SK-N-SH (cell line): Measurements from ENCODE around the gene HTT. TPM values are rescaled to one million over a fixed set of nuclear protein-coding genes. Genes with fewer than 3 reads are reported as not detected.

Experiments
- CTCF ChIA-PET: fragments of 300-600, 350-600 bp; formaldehyde crosslinking; extraction: SDS; loops from one replicate; lab custom pipeline; 2021; lab: Yijun Ruan, JAX
- POLR2A ChIA-PET: fragments of 350-600 bp; sonication (Branson Sonifier 250); formaldehyde crosslinking; extraction: SDS; loops from one replicate; lab custom pipeline; 2020; ENCODE audit warnings: antibody characterized with exemption, inconsistent platforms; lab: Yijun Ruan, JAX
- DNase-seq: peaks from one replicate; pipeline ENCODE4 v3.0.0; 2012
- H2AFZ ChIP-seq: fragments of 200-600 bp; sonication (generic); 2 replicates; pipeline ENCODE4 v1.8.1; 2016; ENCODE audit warnings: antibody characterized with exemption, mild to moderate bottlenecking, low read depth
- H3F3A ChIP-seq: fragments of 200-600 bp; sonication (generic); replicated peaks from 2 replicates; pipeline ENCODE3; 2016; ENCODE audit warnings: antibody characterized with exemption, mild to moderate bottlenecking; ENCODE audit not compliant: insufficient read depth
- H3K27ac ChIP-seq, 2 experiments: fragments of 200-500 bp in 1 of 2; fragments of 200-600 bp in 1 of 2; sonication (Bioruptor generic) in 1 of 2; sonication (generic), shearing (Covaris generic) in 1 of 2; 2 replicates each; pipeline versions ENCODE4 v1.5.1 to v1.6.1; 2014 to 2016; ENCODE audit warnings: low read depth in 2 of 2, inconsistent platforms in 1 of 2, low read length in 1 of 2, mild to moderate bottlenecking in 1 of 2, mixed read lengths in 1 of 2
- H3K27me3 ChIP-seq: fragments of 200-600 bp; sonication (generic), shearing (Covaris generic); 2 replicates; pipeline ENCODE4 v1.6.1; 2016; ENCODE audit warnings: mixed run types; ENCODE audit not compliant: insufficient read depth
- H3K36me3 ChIP-seq, 2 experiments: fragments of 200-500 bp in 1 of 2; fragments of 200-600 bp in 1 of 2; sonication (Bioruptor generic) in 1 of 2; sonication (generic) in 1 of 2; replicated peaks in 1 of 2; 2 replicates each; pipeline versions ENCODE3 to v1.5.1; 2014 to 2016; ENCODE audit warnings: low read length in 1 of 2, mild to moderate bottlenecking in 1 of 2; ENCODE audit not compliant: insufficient read depth in 2 of 2, control insufficient read depth in 1 of 2
- H3K4me1 ChIP-seq, 2 experiments: fragments of 200-500 bp in 1 of 2; fragments of 200-600 bp in 1 of 2; sonication (Bioruptor generic) in 1 of 2; sonication (generic), shearing (Covaris generic) in 1 of 2; 2 replicates each; pipeline versions ENCODE4 v1.5.1 to v1.6.1; 2014 to 2016; ENCODE audit warnings: low read depth in 1 of 2, low read length in 1 of 2, mixed run types in 1 of 2; ENCODE audit not compliant: insufficient read depth in 2 of 2, control insufficient read depth in 1 of 2
- H3K4me2 ChIP-seq: fragments of 200-600 bp; sonication (generic), shearing (Covaris generic); 2 replicates; pipeline ENCODE4 v1.6.1; 2017; ENCODE audit warnings: mixed run types
- H3K4me3 ChIP-seq, 2 experiments: fragments of 200-500 bp in 1 of 2; fragments of 200-600 bp in 1 of 2; sonication (Bioruptor generic) in 1 of 2; sonication (generic), shearing (Covaris generic) in 1 of 2; 2 replicates each; pipeline versions ENCODE4 v1.5.1 to v1.8.1; 2014 to 2016; ENCODE audit warnings: low read depth in 2 of 2, inconsistent platforms in 1 of 2, low read length in 1 of 2, mild to moderate bottlenecking in 1 of 2, mixed read lengths in 1 of 2, moderate library complexity in 1 of 2
- H3K79me2 ChIP-seq: fragments of 200-600 bp; sonication (generic); 2 replicates; pipeline ENCODE4 v1.8.1; 2017; ENCODE audit warnings: mild to moderate bottlenecking; ENCODE audit not compliant: insufficient read depth
- H3K9ac ChIP-seq: fragments of 200-600 bp; sonication (generic); 2 replicates; pipeline ENCODE4 v1.6.1; 2017; ENCODE audit warnings: mixed run types
- H3K9me2 ChIP-seq: fragments of 200-600 bp; sonication (generic); 2 replicates; pipeline ENCODE4 v1.6.1; 2017; ENCODE audit warnings: mixed run types
- H3K9me3 ChIP-seq: fragments of 200-600 bp; sonication (generic); 2 replicates; pipeline ENCODE4 v1.6.1; 2017; ENCODE audit warnings: mixed run types, mild to moderate bottlenecking, moderate library complexity
- H4K20me1 ChIP-seq: fragments of 200-600 bp; sonication (generic); 2 replicates; pipeline ENCODE4 v1.6.1; 2017; ENCODE audit warnings: mild to moderate bottlenecking, mixed run types; ENCODE audit not compliant: insufficient read depth
- CHD2 ChIP-seq: fragments of 150-350 bp; IDR thresholded peaks from 2 replicates; pipeline ENCODE4 v1.6.1; 2018; ENCODE audit warnings: low read length; ENCODE audit not compliant: partially characterized antibody
- ELF1 ChIP-seq: IDR thresholded peaks from 2 replicates; pipeline ENCODE4 v1.4.0; 2012
- FOSL2 ChIP-seq: IDR thresholded peaks from 2 replicates; pipeline ENCODE4 v1.4.0; 2012; ENCODE audit warnings: low read depth, mild to moderate bottlenecking, moderate library complexity, borderline replicate concordance
- FOXJ3 ChIP-seq: sonication (generic); formaldehyde crosslinking; IDR thresholded peaks from 2 replicates; pipeline ENCODE4 v1.5.1; 2020; ENCODE audit warnings: mild to moderate bottlenecking, missing genetic modification reagents
- GABPA ChIP-seq: IDR thresholded peaks from 2 replicates; pipeline ENCODE4 v1.4.0; 2012; ENCODE audit warnings: low read depth, mild to moderate bottlenecking
- IRF3 ChIP-seq: fragments of 150-350 bp; IDR thresholded peaks from 2 replicates; pipeline ENCODE4 v1.6.1; 2016; ENCODE audit warnings: mild to moderate bottlenecking, low read depth, low read length
- JUND ChIP-seq: IDR thresholded peaks from 2 replicates; pipeline ENCODE4 v1.4.0; 2012
- MAX ChIP-seq: IDR thresholded peaks from 2 replicates; pipeline ENCODE4 v1.4.0; 2012; ENCODE audit warnings: low read depth
- MXI1 ChIP-seq: IDR thresholded peaks from 2 replicates; pipeline ENCODE4 v1.6.1; 2012; ENCODE audit warnings: mild to moderate bottlenecking, low read depth, low read length, improper control_type of control experiment
- NFIC ChIP-seq: IDR thresholded peaks from 2 replicates; pipeline ENCODE4 v1.4.0; 2012; ENCODE audit warnings: borderline replicate concordance
- POLR2AphosphoS5 ChIP-seq: IDR thresholded peaks from 2 replicates; pipeline ENCODE4 v1.6.1; 2012; ENCODE audit warnings: low read depth, low read length
- RCOR1 ChIP-seq: fragments of 150-350 bp; IDR thresholded peaks from 2 replicates; pipeline ENCODE4 v1.6.1; 2017; ENCODE audit warnings: antibody characterized with exemption, low read length
- REST ChIP-seq: IDR thresholded peaks from 2 replicates; pipeline ENCODE4 v1.6.1; 2012; ENCODE audit warnings: mild to moderate bottlenecking, low read depth, low read length, moderate library complexity
- RXRA ChIP-seq: IDR thresholded peaks from 2 replicates; pipeline ENCODE4 v1.4.0; 2012; ENCODE audit warnings: low read depth, mild to moderate bottlenecking, borderline replicate concordance
- SMC3 ChIP-seq: IDR thresholded peaks from 2 replicates; pipeline ENCODE4 v1.6.1; 2012; ENCODE audit warnings: low read depth, low read length, improper control_type of control experiment
- TEAD4 ChIP-seq: IDR thresholded peaks from 2 replicates; pipeline ENCODE4 v1.4.0; 2012; ENCODE audit warnings: mild to moderate bottlenecking, borderline replicate concordance; ENCODE audit not compliant: insufficient read depth
- USF1 ChIP-seq: IDR thresholded peaks from 2 replicates; pipeline ENCODE4 v1.4.0; 2012; ENCODE audit warnings: low read depth, borderline replicate concordance
- USF2 ChIP-seq: fragments of 150-350 bp; IDR thresholded peaks from 2 replicates; pipeline ENCODE4 v1.6.1; 2017; ENCODE audit warnings: antibody characterized with exemption, low read length, low read depth, borderline replicate concordance
- YY1 ChIP-seq: IDR thresholded peaks from 2 replicates; pipeline ENCODE4 v1.4.0; 2012; ENCODE audit warnings: low read depth, mild to moderate bottlenecking
- ZBTB33 ChIP-seq: IDR thresholded peaks from 2 replicates; pipeline ENCODE4 v1.4.0; 2012; ENCODE audit warnings: low read depth, borderline replicate concordance
- WGBS: methylation state at CpG from one replicate; pipeline ENCODE4 v1.1.6; 2017; ENCODE audit warnings: low lambda C conversion rate; 5-methylcytosine and 5-hydroxymethylcytosine counted together
- polyA plus RNA-seq, 3 experiments: library from polyadenylated mRNA; depleted of rRNA; stranded (reverse); fragments of >200 nt; gene quantifications; 2 replicates each; pipeline ENCODE4 v1.2.3, GENCODE V29; 2012

HTT gene
- polyA plus RNA-seq, 1 of the 3 experiments (the other 2 are of a cell fraction) = 11.3 TPM

GRCh38 chr4:3252831-3253641, 178.6 kb downstream of the HTT start:
- no peaks in the 10 kb centered on the region for H3K9me2 ChIP-seq
- H3K9ac ChIP-seq = no peak overlapping the region
- TF ChIP-seq IRF3 (no peak), RCOR1 (no peak), RXRA (no peak), ELF1 (no peak), MXI1 (no peak), YY1 (no peak), ZBTB33 (no peak), JUND (no peak), GABPA (no peak), MAX (no peak), FOXJ3 (CRISPR knock-in tag) (no peak), USF2 (no peak), FOSL2 (no peak), REST (no peak), USF1 (no peak), SMC3 (no peak), NFIC (no peak), TEAD4 (no peak), POLR2AphosphoS5 (no peak), CHD2 (no peak)
- no peaks in the 10 kb centered on the region for H3K9me3 ChIP-seq
- no peaks in the 10 kb centered on the region for H3K27me3 ChIP-seq
- H2AFZ ChIP-seq = no peak overlapping the region
- H3K4me1 ChIP-seq = no peaks in the 10 kb centered on the region; a peak in 1 of 4 replicates
- ChIA-PET CTCF (no interaction called here), POLR2A (no interaction called here)
- H3F3A ChIP-seq = no peaks in the 10 kb centered on the region
- H3K4me3 ChIP-seq = no peak overlapping the region
- no peak for DNase-seq
- H3K79me2 ChIP-seq = no peaks in the 10 kb centered on the region
- no peaks in the 10 kb centered on the region for H4K20me1 ChIP-seq
- H3K27ac ChIP-seq = no peak overlapping the region
- H3K4me2 ChIP-seq = no peak overlapping the region
- WGBS = 88% methylated on average over 25 of the region's 38 CpGs
- no peaks in the 10 kb centered on the region for H3K36me3 ChIP-seq
